ENCODE results near the gene ARPC4.
A peak's percentile ranks its signal among the peaks of the same experiment; 100 is the strongest.

The ARPC4 gene

DNA sequence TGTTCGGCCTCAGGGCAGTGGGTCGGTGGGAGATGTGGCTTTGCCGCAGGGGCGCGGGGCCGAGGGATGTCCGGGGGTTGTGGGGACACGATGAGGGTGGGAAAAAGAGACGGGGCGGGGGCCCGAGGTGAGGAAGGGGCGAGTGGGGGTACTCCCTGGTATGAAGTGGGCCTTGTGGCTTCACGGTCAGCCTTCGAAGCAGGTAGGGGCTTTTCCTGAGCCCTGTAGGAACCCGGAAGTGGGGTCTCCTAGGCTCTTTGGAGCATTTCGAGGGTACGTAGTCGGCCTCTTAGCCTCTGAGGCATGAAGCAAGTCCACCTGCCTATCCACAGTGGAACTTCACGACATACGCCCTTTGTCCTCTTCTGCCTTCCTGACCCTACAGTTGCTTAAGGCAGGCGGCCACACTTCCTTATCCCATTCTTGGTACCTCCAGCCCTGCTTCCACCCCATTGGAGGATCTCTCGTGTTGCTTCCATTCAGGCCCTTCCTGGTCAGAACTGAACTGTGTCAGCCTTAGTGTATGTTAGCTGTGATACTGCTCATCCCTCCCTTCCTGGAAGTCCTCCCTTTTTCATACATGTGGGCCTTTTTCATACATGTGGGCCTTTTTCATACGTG, 389 bp downstream of the ARPC4 start:
- peak; percentile 58 for DNase-seq (ENCODE audit: low read depth, low spot score)

DNA sequence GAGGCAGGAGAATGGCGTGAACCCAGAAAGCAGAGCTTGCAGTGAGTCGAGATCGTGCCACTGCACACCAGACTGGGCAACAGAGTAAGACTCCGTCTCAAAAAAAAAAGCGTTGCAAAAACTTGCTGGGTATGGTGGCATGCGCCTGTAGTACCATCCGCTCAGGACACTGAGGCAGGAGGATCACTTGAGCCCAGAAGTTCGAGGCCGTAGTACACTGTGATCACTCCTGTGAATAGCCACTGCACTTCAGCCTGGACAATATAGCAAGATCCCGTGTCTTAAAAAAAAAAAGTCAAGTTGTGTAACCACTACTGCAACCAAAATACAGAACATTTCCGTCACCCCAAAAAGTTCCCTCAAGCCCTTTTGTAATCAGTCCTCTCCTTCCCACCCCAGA, 1.5 kb downstream of the ARPC4 start:
- DNase-seq (ENCODE audit: low read depth, low spot score), result no peak

- DNase-seq (ENCODE audit: low read depth, low spot score), result no peak
Observed at GRCh38 chr3:9795207-9795606, 2.3 kb downstream of the ARPC4 start.

- DNase-seq (ENCODE audit: low read depth, low spot score), result no peak
Observed at GRCh38 chr3:9797196-9797945, 4.5 kb downstream of the ARPC4 start.

DNA sequence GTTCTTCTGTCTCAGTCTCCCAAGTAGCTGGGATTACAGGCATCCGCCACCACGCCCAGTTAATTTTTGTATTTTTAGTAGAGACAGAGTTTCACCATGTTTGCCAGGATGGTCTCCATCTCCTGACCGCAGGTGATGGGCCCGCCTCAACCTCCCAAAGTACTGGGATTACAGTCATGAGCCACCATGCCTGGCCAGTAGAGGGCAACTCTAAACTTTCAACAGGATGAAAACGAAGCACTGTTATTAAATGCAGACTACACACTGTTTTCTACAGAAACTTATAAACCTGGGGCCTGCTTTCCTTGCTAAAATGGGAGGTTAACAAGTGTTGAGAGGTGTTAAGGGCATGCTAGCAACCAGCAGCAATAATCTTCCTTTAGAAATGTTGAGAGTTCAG, 7.6 kb downstream of the ARPC4 start:
- DNase-seq (ENCODE audit: low read depth, low spot score), result no peak

- no peak for DNase-seq (ENCODE audit: low read depth, low spot score)
Observed at GRCh38 chr3:9803494-9803893, 10.6 kb downstream of the ARPC4 start.

GRCh38 chr3:9804996-9805395, 12.1 kb downstream of the ARPC4 start:
- DNase-seq (ENCODE audit: low read depth, low spot score), result no peak

DNA sequence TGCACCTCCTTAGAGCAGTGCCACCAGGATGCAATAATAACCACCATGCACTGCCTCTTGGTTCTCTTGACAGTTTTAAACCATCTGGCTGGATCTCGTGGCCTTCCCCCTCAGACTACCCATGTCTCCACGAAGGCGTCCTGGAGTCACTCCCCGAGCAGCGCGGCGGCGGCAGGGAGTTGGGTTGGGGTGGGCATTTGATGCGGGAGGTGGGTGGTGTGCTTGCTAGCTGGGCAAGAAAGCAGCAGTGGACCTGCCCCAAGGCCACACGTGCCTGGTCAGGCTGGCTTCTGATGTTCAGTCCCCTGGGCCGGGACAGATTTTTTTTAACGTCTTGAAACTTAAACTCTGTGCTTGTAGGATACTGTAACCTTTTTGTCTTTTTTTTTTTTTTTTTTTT, 13.3 kb downstream of the ARPC4 start:
- no peak for DNase-seq (ENCODE audit: low read depth, low spot score)

DNA sequence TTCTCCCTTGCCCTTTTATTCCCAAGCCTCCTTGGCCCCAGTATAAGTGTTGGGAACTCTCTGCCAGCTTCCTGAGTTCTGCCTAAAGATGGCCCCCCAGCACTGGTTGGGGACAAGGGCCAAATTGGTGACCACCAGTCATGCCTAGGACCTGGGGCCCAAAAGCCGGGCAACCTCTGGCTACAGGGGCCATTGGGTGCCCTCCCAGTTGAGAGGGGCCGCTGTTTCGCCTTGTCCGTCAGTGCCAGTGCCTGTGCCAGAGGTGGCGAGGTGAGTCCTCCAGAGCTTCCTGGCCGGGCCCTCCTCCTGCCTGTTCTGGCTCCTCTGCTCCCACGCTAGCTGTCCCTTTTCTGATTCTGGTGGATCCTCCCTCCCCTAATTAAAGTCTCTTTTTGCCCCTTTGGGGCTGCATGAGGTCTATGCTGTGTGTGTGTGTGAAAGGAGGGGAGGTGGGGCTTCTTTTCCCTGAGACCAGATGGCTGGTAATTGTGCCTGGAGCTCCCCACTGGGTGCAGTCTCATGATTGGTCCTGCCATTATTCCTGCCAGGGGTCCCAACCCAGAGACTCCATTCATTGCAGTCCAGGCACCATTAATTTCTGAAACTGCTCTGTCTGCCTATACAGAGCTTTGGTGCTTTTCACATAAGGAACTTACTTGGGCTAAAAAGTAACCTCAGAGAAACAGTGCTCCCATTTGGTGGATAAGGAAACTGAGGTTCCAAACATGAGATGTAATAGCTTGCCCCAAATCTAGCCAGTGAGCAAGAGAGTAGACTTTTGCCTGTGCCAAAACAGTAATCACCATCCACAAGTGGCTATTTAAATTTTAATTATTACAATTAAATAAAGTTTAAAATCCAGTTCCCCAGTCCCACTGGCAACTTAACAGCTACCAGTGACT, 14.1 kb downstream of the ARPC4 start:
- no peak for DNase-seq (ENCODE audit: low read depth, low spot score)

GRCh38 chr3:9807981-9808344, 15.1 kb downstream of the ARPC4 start:
- no peak for DNase-seq (ENCODE audit: low read depth, low spot score)

DNA sequence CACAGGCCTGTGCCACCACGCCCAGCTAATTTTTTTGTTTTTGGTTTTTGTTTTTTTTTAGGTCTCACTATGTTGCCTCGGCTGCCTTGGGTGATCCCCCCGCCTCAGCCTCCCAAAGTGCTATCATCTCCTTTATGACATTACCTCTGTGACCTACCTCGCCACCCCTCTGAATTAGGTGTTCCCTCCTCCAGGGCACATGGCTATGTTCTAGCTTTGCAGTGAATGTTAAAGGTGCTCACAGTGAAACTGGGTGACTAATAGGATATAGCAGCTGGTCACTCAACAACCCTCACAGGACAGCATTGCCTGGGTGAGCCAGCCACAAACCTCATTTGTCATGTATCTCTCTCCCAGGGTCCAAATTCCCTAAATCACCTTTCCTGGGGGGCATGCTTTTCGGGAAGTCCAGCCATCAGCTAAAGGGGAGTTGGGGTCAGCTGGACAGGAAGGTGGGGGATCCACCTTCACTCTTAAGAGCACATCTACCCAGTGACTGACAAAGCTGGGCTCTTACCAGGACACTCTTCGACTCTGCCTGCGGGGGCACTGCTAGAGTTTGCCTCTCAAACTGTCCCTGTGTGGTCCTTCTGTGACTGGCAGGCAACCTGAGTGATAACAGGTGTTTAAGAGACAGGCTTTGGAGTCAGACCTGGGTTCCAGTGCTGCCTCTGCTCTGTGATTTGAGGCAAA, 15.6 kb downstream of the ARPC4 start:
- DNase-seq (ENCODE audit: low read depth, low spot score), result peak; percentile 39

- DNase-seq (ENCODE audit: low read depth, low spot score), result peak; percentile 19
Observed at GRCh38 chr3:9809239-9809614, 16.3 kb downstream of the ARPC4 start.

DNA sequence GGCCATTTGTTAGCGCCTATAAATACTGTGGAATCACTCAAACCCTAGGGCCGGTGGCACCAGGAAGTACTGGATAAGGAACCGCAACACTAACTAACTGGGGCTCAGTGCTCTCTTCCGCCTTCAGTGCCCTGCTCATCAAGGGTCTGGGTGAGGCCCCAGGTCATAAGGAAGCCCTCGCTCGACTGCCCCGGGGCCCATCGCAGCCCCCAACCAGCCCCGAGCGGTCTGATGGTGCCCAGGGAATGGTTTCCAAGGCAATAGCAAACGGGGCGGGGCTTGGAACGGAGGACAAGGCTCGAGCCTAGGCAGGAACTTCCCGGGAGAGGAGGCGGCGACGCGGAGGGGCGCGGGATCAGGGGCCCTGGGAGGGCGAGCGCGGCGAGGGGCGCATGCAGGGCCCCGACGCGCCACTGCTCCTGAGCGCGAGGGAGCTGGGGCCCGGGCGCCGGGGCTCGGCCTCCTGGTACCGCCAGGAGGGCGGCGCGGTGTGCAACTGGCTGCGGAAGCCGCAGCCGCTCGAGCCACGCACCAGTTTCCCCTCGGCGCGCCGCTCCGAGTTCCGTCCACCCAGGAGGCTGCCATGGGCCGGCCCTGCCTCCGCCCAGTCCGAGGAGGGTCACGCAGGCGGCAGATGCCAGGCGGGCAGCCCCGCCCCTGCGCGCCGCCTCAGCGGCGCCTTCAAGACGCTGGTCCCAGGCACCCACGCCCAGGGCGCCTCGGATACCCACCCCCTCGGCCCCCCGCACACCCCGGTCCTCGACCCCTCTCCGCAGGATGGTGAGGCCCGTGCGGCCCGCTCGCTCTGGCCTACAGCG, 16.9 kb downstream of the ARPC4 start, which contains the start of gene TTLL3:
Gene TTLL3, plus strand, starts transcription at position 648 of the 818 bp plus-strand sequence. CDS start 400 bp downstream, outside the sequence.
- DNase-seq (ENCODE audit: low read depth, low spot score), result peak; percentile 86

DNA sequence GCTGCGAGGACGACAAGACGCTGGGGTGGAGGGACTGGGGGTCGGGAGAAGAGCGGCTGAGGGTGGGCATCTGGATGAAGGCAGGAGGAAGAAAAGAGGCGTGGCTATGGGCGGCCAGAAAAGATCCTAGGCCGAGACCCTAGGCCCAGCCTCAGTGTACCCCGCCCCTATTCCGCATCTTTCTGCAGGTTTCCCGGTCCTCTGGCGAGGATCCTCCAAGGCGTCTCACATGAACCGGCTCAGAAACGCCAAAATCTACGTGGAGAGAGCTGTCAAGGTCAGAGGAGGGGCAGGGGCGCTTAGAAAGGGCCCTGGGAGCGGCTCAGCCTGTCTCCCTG, 17.5 kb downstream of the ARPC4 start:
- no peak for DNase-seq (ENCODE audit: low read depth, low spot score)

DNA sequence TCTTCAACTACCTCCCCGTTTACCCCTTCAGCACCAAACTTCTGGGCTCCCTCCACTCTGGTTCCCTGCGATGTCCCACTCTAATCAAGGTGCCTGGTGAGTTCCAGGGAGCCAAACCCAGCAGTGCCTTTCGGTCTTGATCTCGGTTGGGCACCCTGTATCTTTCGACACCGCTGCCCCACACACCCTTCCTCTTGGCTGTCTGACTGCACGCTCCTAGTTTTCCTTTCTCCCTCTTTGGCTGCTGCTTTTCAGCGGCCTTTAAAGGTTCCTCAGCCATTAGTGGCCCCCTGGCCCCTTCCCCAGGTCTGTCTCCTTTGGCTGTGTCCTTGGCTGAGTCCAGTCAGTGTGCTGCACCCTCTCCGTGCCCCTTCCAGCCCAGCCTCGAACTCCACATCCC, 18.0 kb downstream of the ARPC4 start:
- DNase-seq (ENCODE audit: low read depth, low spot score), result no peak

- DNase-seq (ENCODE audit: low read depth, low spot score), result no peak
Observed at GRCh38 chr3:9812870-9813483, 20.1 kb downstream of the ARPC4 start.

GRCh38 chr3:9815986-9816385, 23.1 kb downstream of the ARPC4 start:
- no peak for DNase-seq (ENCODE audit: low read depth, low spot score)

DNA sequence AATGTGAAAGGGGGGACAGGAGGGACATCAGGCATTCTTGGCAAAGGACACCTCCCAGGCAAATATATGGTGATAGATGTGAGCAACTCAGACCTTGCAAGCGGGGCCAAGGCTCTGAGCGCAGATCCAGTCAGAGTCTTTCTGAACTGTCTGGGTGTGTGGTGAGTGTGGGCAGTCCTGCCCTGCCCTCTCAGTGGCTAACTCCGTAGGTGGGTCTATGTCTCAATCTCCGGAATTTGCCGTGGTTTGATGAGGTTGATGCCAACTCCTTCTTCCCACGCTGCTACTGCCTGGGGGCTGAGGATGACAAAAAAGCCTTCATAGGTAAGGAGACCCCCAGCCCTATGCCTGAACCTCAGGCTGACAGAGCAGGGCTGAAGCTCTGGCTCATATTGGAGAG, 24.6 kb downstream of the ARPC4 start:
- peak; percentile 12 for DNase-seq (ENCODE audit: low read depth, low spot score)

- DNase-seq (ENCODE audit: low read depth, low spot score), result no peak
Observed at GRCh38 chr3:9818666-9819335, 25.9 kb downstream of the ARPC4 start.

DNA sequence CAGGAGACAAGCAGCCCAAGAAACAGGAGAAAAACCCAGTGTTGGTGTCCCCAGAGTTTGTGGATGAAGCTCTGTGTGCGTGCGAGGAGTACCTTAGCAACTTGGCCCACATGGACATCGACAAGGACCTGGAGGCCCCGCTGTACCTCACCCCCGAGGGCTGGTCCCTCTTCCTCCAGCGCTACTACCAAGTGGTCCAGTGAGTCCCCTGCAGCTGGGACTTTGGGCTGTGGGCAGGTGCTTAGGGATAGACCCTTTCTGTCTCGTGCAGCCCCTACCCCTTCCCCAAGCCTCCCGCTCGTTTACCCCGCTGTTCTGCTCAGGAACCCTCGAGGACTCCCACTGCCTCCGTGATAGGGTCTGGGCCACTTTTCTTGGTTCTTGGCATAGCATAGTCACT, 27.7 kb downstream of the ARPC4 start:
- no peak for DNase-seq (ENCODE audit: low read depth, low spot score)

All from astrocyte of the hippocampus (primary cell).